Stimulated activated CD8-positive, alpha-beta memory T cell treated with anti-CD3 and anti-CD28 coated beads, Interleukin-12 subunit alpha, Interleukin-12 subunit beta, amount 100 ng/mL, for 24 hours (primary cell): ENCODE results near the gene MGLL.
"Not testable (repeated sequence)": the region's sequence is repeated elsewhere in the genome, so short reads cannot be mapped to it uniquely, and the experiment has no call there.

Experiments used
- DNase-seq: peaks from one replicate; pipeline ENCODE4 v3.0.0-alpha.2; 2020; ENCODE audit errors: extremely low read depth

Gene MGLL

DNA sequence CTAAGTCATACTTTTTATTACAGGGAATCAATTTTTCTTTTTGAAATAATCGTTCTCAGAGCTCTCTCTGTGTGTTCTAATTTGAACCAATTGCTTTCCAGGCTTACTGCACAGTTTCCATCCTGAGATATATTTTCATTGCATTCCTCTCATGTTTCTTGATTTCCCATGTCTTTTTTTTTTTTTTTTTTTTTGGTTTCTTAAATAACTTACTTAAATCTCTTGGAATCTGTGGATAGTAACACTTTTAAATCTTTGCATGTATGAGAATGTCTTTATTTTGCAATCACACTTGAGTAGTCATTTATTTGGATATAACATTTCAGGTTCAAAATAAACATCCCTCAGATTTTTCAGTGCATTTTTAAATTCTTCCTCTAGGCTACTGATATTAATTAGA, 164.1 kb downstream of the MGLL start:
- no peak for DNase-seq

- DNase-seq: no peak
Observed at GRCh38 chr3:127656906-127657305, 165.4 kb downstream of the MGLL start.

- DNase-seq: no peak
Observed at GRCh38 chr3:127655641-127656040, 166.7 kb downstream of the MGLL start.

DNA sequence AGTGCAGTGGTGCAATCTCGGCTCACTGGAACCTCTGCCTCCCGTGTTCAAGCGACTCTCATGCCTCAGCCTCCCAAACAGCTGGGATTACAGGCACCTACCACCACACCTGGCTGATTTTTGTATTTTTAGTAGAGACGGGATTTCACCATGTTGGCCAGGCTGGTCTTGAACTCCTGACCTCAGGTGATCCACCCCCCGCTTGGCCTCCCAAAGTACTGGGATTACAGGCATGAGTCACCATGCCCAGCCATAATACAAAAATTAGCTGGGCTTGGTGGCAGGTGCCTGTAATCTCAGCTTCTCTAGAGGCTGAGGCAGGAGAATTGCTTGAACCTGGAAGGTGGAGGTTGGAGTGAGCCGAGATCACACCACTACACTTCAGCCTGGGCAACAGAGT, 167.3 kb downstream of the MGLL start:
- not testable (repeated sequence) for DNase-seq

DNA sequence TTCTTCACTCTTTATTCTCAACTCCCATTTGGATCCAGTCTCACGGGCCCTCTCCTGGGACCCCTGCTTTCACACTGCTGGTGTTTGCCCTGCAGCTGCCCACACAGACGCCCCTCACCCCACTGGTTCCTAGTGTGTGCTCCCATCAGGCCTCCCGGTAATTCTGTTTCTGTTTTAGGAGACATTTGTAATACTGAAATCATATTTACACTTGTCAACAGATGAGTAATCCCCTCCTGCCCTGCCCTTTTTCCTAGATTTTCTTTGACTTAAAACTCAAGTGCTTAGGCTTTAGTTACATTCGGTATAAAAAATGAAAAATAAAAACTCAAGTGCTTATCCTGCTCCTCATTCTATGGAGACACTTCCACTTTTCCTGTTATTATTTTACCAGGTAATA, 167.9 kb downstream of the MGLL start:
- no peak for DNase-seq

GRCh38 chr3:127652246-127652995, 169.9 kb downstream of the MGLL start:
- DNase-seq: no peak

DNA sequence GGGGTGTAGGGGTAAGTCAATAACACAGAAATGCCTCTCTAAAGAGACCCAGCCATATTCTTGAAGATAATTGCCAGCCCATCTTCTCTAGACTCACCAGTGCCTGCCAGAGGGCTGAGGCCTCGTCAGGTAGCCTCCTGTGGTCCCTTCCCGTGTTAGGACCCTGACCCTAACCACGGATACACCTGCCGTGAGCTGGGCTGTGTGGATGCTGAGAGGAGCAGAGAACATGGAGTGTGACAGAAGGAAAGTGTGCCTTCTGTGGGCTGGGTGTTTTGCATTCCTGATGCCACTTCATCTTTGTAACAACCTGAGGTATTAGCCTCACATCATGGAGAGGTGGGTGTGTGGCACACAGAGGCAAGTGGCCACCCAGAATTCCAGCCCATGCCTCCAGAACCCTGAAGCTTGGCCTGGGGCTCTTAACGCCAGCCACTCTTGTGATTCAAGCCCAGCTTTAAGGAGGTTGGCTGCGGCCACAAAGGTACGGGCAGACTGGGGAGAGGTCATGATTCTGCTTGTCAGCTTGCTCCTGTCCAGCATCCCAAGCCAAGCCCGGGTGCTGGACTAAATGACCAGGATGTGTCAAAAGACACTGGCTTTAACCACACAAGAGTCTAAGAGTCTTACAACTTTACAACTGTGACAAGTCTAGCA, 170.7 kb downstream of the MGLL start:
- no peak for DNase-seq

DNA sequence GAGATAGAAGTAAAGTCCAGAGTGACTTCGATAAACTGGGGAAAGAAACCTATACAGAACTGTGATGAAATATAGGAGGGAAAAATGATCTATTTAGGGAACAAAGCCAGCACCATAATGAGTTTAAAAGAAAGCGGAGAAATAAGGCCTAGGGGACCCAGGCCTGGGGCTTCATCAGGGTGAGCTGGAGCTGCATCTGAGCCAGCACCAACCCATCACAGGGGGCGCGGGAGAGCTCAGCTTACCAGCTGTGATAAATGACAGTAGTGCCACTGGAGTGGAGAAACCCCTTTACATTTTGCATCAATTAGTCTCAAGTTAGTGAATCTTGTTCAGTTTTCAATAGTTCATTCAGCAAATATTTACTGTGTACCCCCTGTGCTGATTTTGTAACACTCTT, 172.1 kb downstream of the MGLL start:
- no peak for DNase-seq

DNA sequence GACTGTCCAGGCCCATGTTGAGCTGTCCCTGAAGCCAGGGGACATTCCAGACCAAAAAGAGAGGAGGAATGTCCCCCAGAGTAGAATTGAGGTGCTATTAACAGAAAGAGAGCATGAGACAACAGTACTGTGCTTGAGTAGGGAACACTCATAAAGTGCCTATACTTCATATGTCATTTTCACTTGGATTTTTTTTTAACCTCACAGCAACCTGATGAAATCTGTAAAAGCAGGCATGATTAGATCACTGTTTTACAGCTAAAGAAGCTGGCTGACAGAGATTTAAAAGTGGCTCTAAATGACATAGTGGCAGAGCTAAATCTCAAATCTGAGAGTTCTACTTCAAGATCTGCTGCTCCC, 174.5 kb downstream of the MGLL start:
- DNase-seq: no peak

GRCh38 chr3:127647166-127647844, 175.0 kb downstream of the MGLL start:
- DNase-seq: no peak

GRCh38 chr3:127646501-127647046, 175.7 kb downstream of the MGLL start:
- no peak for DNase-seq

DNA sequence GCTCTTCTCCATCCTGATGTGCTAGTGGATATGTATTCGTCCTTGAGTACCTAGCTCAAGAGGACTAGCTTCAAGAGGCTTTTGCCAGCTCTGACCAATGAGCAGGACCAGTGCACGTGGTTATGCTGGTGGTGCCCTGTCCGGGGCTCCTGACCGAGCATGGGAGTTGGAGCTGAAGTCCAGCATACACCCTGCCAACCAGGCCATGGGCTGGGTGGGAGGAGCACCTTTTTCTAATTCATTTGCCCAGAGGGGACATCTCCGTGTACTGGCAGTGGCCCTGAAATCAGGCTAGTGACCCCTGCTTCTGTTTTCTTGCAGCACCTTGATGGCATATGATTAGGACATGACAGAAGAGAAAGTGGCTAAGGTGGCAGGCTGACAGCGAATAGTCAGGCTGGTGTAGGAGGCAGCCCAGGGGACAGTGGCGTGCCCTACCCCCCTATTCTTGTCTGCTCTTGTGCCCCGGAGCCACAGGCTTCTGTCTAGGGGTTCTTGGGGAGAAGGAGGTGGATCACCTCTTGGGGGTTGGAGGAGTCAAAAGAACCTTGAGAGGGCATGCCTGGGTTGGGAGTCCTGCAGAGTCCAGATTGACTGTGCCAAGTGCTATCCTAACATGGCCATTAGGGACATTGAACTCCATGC, 176.8 kb downstream of the MGLL start:
- DNase-seq: no peak

- DNase-seq: no peak
Observed at GRCh38 chr3:127644641-127645370, 177.5 kb downstream of the MGLL start.

- DNase-seq: no peak
Observed at GRCh38 chr3:127640042-127640355, 182.3 kb downstream of the MGLL start.

DNA sequence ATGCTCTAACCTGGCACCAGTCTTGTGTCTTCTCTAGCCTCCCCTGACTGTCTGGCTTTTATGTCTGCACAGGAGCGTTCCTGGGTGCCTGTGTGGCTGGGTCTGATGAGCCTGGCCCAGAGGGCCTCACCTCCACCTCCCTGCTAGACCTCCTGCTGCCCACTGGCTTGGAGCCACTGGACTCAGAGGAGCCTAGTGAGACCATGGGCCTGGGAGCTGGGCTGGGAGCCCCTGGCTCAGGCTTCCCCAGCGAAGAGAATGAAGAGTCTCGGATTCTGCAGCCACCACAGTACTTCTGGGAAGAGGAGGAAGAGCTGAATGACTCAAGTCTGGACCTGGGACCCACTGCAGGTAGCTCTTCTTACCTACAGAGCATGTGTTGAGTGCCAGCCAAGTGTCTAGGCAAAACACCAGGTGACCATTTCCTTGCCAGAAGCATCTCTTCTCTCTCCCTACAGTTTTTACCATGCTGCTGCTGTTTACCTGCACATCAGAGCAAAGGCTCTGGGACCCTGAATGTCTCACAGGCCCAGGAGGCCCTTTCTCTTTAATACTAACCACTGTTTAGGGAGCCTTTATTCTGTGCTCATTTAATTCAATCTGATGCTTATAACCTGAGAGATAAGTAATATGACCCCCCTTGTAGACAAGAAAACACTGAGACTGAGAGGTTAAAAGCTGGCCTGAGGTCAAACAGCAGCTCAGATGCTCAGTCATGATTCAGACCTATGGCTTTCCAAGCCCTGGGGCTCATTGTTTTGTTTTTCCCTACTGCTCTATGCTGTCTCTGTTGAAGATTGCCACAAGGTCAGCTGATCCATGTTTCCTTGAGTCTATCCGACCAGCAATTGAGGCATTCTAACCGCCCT, 182.9 kb downstream of the MGLL start:
- DNase-seq: no peak
